WI38 (cell line): Measurements from ENCODE around the gene EPB41L4A.

Source experiments
- H3K4me3 ChIP-seq: 2 replicates; pipeline ENCODE4 v1.5.1; 2011; ENCODE audit warnings: low read depth, mild to moderate bottlenecking, control low read depth, low read length
- TF ChIP-seq, protein P1 (sequence below): IDR thresholded peaks from 2 replicates; pipeline ENCODE4 v1.5.1; 2012; ENCODE audit warnings: low read depth, mild to moderate bottlenecking, control low read depth, low read length

EPB41L4A gene

GRCh38 chr5:112254303-112254702 is 164.8 kb downstream of the EPB41L4A start:
- TF ChIP-seq, protein P1, sequence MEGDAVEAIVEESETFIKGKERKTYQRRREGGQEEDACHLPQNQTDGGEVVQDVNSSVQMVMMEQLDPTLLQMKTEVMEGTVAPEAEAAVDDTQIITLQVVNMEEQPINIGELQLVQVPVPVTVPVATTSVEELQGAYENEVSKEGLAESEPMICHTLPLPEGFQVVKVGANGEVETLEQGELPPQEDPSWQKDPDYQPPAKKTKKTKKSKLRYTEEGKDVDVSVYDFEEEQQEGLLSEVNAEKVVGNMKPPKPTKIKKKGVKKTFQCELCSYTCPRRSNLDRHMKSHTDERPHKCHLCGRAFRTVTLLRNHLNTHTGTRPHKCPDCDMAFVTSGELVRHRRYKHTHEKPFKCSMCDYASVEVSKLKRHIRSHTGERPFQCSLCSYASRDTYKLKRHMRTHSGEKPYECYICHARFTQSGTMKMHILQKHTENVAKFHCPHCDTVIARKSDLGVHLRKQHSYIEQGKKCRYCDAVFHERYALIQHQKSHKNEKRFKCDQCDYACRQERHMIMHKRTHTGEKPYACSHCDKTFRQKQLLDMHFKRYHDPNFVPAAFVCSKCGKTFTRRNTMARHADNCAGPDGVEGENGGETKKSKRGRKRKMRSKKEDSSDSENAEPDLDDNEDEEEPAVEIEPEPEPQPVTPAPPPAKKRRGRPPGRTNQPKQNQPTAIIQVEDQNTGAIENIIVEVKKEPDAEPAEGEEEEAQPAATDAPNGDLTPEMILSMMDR: no peak
- H3K4me3 ChIP-seq: no peak overlapping the region

- TF ChIP-seq, protein P1: no peak
- H3K4me3 ChIP-seq: no peak overlapping the region
Observed at GRCh38 chr5:112253478-112254250, 165.4 kb downstream of the EPB41L4A start.

- TF ChIP-seq, protein P1: no peak
- H3K4me3 ChIP-seq: no peak overlapping the region
Observed at GRCh38 chr5:112250551-112250950, 168.5 kb downstream of the EPB41L4A start.

DNA sequence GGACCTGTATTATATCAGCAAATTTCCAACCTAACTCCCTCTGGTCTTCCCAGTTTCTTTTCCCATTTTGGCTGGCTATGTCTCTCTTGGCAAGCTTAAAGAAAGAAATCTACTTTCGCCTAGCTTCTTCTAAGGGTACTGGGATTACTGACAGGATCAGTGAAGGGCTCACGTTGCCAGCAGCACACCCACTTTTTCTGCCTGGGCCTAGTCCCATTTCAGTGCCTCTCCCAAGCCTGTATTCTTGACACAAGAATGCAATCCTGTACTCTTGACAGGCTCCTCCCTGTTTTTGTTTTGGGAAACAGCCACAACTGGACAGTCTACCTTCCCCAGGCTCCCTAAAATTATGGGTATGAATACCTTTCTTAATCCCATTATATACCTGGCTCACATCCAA is 170.5 kb downstream of the EPB41L4A start:
- H3K4me3 ChIP-seq: no peak overlapping the region
- TF ChIP-seq, protein P1: no peak

DNA sequence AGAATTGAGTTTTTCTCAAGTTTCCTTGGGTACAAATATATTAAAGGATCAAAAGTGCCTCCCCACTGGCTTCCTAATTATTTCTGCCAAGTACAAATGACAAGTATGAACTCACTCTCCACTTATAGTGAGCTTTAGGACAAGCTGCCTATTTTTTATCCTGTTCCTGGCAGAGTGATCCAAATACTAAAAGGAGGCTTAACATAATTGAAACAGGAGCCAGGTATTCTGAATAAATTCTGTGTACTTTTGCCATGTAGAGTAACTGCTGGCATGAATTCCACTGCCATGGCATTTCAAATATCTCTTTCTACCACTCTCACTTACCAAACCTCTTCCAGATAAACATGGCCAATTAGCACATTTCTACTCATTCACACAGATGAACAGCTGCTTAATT is 171.1 kb downstream of the EPB41L4A start:
- H3K4me3 ChIP-seq: no peak overlapping the region
- TF ChIP-seq, protein P1: no peak

GRCh38 chr5:112245656-112246055 is 173.4 kb downstream of the EPB41L4A start:
- TF ChIP-seq, protein P1: no peak
- no peak overlapping the region for H3K4me3 ChIP-seq

- no peak overlapping the region for H3K4me3 ChIP-seq
- TF ChIP-seq, protein P1: no peak
Observed at GRCh38 chr5:112239996-112240395, 179.1 kb downstream of the EPB41L4A start.
